ENCODE results near the gene ABHD12B.
"Not testable (repeated sequence)": the region's sequence is repeated elsewhere in the genome, so short reads cannot be mapped to it uniquely, and the experiment has no call there.

Gene ABHD12B

GRCh38 chr14:50937800-50938199, 65.9 kb downstream of the ABHD12B start:
- no peak for DNase-seq

DNA sequence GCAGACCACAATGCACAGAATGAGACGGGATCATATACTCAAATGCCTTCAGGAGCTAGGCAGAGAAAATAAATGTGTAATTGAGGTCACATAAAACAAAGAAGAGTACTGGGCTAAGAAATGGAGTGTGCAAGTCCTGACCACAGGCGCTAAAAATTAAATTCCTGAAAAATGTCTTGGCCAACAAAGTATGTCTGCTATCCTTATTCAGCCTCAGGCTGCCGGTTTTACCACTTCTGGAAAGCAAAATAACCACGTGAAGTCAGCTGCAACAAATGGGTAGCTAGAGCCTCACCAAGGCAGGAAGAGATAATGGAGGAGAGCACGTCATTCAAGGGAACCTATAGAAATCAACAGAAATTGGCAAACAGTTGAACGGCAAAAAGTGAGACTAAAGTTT, 69.3 kb downstream of the ABHD12B start:
- no peak for DNase-seq

DNA sequence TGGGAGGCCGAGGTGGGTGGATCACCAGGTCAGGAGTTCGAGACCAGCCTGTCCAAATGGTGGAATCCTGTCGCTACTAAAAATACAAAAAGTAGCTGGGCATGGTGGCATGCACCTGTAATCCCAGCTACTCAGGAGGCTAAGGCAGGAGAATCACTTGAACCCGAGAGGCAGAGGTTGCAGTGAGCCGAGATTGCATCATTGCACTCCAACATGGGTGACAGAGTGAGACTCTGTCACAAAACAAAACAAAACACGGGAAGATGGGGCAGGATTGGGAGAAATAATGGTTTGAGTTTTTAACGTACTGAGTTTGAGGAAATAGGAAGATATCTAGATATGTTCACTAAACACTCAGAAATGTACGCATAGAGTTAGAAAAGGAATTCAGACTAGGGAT, 69.8 kb downstream of the ABHD12B start:
- DNase-seq, result not testable (repeated sequence)

DNA sequence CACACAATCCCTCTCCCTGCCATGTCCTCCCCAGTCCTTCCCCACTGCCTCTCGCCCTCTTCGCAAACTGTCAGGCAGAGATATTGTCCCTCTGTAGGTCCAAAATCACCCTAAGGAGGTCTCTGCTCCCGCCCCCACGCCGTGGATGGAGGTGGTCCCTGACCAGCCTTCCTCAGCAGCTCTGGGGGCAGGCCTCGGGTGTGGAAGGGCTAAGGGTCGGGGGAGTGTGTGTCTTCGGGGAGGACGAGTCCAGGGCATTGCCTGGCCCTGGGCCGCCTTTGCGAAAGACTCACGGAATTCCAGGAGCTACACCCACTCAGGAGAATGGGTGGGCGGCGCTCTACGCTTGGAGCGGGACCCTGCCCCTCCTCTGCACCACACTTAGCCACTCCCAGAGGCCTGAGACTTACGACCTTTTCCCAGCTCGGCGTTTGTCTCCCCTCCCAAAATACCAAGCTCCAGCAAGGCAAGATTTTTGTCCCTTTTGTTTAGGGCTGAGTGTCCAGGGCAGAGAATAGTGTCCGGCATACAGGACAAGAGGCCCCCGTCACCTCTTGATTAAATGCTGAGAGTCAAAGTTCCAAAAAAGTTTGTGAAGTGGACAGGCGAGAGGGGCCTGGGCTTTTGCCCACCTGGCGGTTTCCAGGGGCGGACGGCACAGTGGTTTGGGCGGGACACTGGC, 71.5 kb downstream of the ABHD12B start:
- DNase-seq, result no peak

DNA sequence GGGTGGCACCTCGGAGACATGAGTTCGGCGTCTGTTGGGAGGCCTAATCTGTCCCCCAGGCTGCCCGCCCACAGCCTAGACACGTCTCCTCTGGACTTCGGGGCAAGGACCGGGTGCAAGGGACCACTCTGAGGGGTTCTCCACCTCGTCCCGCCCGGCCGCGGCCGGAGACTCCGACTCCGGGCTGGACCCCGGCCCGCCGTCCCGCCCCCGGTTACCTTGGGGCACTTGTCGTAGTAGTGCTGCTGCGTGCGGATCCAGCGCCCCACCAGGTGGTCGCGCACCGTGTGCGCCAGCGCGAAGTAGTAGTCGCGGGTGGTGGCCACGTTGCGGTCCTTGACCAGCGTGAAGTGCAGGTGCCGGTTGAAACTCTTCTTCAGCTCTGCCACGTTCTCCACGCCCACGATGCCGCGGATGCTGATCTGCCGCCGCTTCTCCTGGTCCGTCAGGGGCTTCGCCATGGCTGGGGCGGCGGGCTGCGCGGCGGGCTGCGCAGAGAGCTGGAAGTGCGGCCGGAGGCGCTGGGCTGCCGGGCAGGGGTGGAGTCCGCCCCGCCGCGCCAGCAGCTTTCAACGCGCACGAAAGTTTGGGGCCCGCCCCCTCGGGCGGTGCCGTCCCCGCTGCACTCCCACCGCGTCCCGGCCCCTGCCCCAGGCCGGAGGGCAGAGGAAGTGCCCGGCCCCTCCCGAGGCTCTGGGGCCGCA, 72.2 kb downstream of the ABHD12B start, which contains the start of gene PYGL:
Gene PYGL (minus strand): TSS at position 541 of the 704 bp plus-strand sequence. CDS start 80 bp downstream, at position 461.
- no peak for DNase-seq

DNA sequence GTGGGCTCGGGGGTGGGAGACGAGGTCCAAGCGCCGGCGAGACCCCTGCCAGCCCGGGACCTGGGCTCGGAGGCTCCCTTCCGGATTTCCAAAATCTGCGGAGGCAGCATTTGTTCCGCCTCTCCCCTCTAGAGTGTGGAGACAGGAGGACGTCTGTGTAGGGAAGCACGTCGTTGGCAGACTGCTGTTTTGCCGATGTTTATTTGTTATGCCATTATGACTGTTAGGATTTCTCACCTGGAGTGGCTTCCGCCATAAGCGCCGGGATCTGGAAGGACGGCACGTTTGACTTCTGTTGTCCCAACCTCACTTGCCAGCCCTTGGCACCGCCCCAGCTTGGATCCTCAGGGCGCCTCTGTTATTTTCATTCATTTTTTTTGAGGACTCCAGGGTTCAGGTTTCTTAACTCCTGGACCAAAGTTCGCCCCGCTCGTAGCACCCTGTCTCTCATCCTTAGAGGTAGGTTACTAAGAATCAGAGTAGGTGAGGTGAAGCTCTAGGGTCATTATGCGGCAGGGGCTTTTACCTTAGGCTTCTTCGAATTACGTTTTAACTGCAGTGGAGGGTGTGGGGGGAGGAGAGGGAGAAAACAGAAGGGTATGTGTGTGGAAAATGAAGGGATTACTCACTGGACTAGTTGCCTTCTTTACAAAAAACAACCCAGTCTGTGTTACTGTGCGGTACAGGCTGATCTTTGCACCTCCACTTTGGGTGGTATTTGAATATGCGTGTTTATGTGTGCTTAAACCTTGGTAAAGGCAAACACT, 73.0 kb downstream of the ABHD12B start:
- DNase-seq, result no peak

DNA sequence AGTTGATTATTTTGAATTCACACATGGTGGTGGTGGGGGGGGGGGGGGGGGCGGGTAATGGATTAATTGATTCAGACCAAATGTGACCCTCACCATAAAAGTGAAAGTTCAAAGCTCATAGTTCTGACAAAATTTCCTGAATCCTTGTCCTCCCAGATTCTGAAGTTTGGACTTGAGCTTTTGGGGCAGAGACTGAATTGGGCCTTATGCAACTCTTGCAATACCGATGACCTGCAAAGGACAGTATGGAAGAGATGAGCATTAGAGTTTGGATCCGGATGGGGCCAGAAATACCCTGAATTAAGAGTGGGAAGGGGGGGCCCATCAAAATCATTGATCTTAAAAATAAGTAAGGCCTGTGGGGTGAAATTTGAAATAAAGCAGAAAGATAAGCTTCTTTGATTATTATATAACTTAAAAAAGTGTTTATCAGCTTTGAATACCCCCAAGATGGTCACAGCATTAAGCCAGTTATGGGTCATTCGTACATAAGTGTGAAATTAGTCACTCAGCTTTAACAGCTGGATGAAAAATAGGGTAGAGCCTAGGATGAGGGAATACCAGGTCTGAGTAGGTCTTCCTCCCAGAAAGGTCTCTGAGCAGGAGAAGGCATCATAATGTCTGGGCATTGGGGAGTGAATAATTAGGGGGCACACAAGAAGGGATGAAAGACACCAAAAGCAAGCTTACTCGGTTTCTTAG, 74.5 kb downstream of the ABHD12B start:
- no peak for DNase-seq

- no peak for DNase-seq
Observed at GRCh38 chr14:50947446-50947845, 75.6 kb downstream of the ABHD12B start.

- DNase-seq, result no peak
Observed at GRCh38 chr14:50948205-50948604, 76.4 kb downstream of the ABHD12B start.

DNA sequence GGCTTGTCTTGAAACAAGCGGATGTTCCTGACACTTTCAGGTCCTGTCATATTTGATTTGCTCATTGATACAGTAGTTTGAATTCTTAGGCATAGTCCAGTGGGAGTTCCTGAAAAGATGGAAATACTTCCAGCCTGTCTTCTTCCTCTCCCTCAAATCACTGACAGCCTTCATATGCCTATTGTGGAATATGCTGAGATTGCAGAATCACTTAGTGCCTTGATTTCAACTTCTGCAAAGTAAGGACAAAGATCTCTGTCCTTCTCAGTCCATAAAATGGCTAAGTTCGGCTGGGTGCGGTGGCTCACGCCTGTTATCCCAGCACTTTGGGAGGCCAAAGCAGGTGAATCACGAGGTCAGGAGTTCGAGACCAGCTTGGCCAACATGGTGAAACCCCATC, 79.2 kb downstream of the ABHD12B start:
- no peak for DNase-seq

DNA sequence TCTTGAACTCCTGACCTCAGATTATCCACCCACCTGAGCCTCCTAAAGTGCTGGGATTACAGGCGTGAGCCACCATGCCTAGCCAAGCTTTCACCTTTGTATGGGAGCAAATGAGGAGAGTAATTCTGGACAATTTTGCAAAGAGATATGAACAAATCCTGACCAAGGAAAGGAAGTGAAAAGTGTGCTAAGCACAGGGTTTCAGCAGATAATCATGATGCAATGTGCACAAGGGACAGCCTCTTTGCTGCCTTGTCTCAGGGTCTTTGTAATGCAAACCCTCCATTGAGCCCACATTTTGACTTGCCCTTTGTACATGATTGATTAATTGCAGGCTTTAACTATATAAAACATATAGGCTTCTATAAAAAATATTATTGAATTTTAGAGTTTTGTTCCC, 81.6 kb downstream of the ABHD12B start:
- no peak for DNase-seq
